HEK293T (cell line): Measurements from ENCODE around the gene CD59.

Experiments used
- NFRKB ChIP-seq: fragments of 450-650 bp; IDR thresholded peaks from 2 replicates; pipeline ENCODE4 v1.6.1; 2016; ENCODE audit warnings: mild to moderate bottlenecking, moderate library complexity
- SP1 ChIP-seq: fragments of 450-650 bp; IDR thresholded peaks from 2 replicates; pipeline ENCODE4 v1.6.1; 2017

DNA sequence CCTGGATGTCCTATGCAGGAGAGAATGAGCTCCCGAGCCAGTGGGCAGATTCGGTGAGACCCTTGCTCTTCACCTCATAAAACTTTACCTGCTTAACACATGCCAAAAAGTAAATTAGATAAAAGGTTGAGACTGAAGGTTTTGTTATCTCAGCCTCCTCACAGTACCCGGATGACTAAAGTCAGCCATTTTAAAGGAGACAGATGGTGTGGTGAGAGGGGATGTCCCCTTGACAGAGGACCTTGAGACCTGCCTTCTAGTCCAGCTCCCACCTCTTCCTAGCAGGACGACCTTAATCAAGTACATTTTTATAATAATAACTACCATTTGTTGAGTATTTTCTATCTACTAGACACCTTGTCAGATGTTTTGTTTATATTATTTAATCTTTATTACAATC is 75.3 kb downstream of the CD59 start:
- TF ChIP-seq SP1: no peak
- TF ChIP-seq NFRKB: no peak
